Muscle layer of colon (tissue), 2 donors: ENCODE data around the gene DELE1.
"Not testable (repeated sequence)": the region's sequence is repeated elsewhere in the genome, so short reads cannot be mapped to it uniquely, and the experiment has no call there.

Source experiments
- H3K27ac ChIP-seq: one replicate; pipeline ENCODE4 v1.7.0; 2013; ENCODE audit warnings: low read depth, mild to moderate bottlenecking, low read length, moderate library complexity
- H3K27me3 ChIP-seq, 2 donors: one replicate each; pipeline ENCODE4 v1.7.0; 2013; ENCODE audit warnings: low read length in 2 of 2, mild to moderate bottlenecking in 2 of 2; ENCODE audit not compliant: insufficient read depth in 2 of 2, control insufficient read depth in 1 of 2
- H3K36me3 ChIP-seq: one replicate; pipeline ENCODE4 v1.7.0; 2013; ENCODE audit warnings: mild to moderate bottlenecking, low read length; ENCODE audit not compliant: insufficient read depth
- H3K4me1 ChIP-seq: one replicate; pipeline ENCODE4 v1.7.0; 2013; ENCODE audit warnings: mild to moderate bottlenecking, low read length; ENCODE audit not compliant: insufficient read depth
- H3K4me3 ChIP-seq, 2 donors: one replicate each; pipeline ENCODE4 v1.7.0; 2013; ENCODE audit warnings: low read length in 2 of 2, low read depth in 1 of 2, mild to moderate bottlenecking in 1 of 2, moderate library complexity in 1 of 2
- H3K9ac ChIP-seq: one replicate; pipeline ENCODE4 v1.7.0; 2013; ENCODE audit warnings: low read length
- H3K9me3 ChIP-seq: one replicate; pipeline ENCODE4 v1.7.0; 2013; ENCODE audit warnings: mild to moderate bottlenecking, low read length
- donor health status: abdominal sarcoma.
- donor health status: Adenocarcinoma of cecum.

The DELE1 gene

DNA sequence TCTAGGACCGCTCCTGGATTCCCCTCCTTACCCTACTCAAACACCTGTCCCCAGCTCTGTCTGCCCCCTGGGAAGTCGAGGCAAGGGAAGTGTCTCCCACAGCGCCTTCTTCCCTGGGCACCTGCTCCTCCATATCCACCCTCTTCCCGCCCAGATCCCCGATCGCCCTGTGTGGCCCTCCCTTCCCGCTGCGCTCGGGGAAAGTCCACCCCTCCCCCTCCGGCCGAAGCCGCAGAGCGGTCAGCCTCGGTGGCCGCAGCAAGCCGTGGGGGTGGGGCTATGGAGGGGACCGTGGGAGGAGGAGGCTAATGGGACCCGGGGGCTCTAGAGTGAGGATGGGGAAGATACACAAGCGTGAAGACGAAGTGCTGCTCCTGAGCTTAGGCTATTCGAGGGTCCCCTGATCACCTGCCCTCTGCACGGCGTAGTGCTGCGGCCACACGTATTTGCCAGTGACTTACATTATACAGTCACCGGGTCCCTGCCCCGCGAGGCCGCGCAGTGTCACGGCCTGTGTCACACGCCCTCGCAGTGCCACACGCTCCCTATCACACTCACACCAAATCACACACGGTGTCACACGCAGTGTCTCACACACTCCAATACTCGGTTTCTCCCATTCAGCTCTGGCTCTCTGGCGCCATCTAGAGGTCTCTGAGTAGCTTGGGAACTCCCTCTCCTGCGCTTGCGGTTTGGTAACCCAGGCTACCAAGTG, 44.8 kb upstream of the DELE1 start:
- Histone ChIP-seq H3K27ac (peak overlapping the region; percentile 55), H3K36me3 (no peaks in the 10 kb centered on the region), H3K4me3 (peak overlapping the region; percentile 51 to 82), H3K9ac (peak overlapping the region; percentile 45), H3K4me1 (peaks cover 18% of the 10 kb centered on the region), H3K27me3 (peaks cover 54 to 57% of the 10 kb centered on the region in 2 donors), H3K9me3 (no peaks in the 10 kb centered on the region)

DNA sequence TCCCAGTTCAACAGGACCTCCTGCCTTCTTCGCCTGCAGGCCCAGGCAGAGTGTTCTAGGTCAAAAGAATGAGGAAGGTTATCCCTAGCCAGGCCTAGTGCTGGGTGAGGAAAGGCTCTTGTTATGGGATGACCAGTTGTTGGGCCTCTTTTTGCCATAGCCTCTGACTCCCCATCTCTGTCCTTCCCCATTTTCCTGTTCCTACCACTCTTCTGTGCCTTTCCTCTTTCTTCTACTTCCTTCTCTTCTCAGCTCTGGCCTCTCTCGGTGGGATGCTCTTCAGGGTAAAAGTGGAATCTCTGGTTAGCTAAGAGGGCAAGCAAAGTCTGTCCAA, 44.3 kb upstream of the DELE1 start:
- Histone ChIP-seq H3K36me3 (no peaks in the 10 kb centered on the region), H3K4me3 (no peak overlapping the region), H3K9me3 (no peaks in the 10 kb centered on the region), H3K27ac (no peak overlapping the region), H3K27me3 (peaks cover 55 to 60% of the 10 kb centered on the region in 2 donors), H3K9ac (no peak overlapping the region), H3K4me1 (peaks cover 18% of the 10 kb centered on the region)

DNA sequence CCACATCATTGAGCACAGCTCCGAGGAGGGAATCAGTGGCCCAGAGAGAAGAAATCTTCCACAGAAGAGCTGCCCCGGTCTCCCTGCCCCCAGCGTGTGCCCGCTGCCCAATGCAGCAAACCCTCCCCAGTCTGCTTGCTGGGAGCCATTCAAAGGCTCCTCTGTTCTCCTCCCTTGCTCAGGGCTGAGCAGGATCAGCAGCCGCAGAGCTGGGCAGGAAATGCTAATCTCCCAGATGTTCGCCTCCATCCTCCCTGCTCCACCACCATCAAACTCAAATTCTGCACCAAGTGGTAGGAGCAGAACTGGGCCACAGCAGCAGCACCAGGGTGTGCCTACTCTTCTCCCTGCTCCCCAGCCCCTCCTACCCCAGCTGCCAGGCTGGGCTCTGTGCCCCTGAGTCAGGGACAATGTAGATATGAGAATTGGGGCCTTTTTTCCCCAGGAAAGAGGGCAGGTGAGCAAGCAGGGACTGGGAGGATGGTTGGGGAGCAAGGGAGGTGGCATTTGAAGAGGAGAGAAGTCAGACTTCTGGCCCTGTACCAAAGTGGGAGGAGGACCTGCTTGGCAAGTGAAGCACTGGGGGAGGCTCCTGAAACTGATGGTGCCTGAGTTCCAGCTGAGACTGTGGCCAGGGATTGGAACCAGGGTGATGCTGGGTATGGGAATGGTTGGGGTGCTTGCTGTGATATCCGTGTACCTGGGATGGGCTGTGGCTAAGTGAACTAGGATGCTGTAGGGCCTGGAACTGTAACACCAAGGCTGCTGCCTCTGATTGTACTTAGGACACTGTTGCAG, 43.5 kb upstream of the DELE1 start:
- H3K36me3 ChIP-seq = no peaks in the 10 kb centered on the region

DNA sequence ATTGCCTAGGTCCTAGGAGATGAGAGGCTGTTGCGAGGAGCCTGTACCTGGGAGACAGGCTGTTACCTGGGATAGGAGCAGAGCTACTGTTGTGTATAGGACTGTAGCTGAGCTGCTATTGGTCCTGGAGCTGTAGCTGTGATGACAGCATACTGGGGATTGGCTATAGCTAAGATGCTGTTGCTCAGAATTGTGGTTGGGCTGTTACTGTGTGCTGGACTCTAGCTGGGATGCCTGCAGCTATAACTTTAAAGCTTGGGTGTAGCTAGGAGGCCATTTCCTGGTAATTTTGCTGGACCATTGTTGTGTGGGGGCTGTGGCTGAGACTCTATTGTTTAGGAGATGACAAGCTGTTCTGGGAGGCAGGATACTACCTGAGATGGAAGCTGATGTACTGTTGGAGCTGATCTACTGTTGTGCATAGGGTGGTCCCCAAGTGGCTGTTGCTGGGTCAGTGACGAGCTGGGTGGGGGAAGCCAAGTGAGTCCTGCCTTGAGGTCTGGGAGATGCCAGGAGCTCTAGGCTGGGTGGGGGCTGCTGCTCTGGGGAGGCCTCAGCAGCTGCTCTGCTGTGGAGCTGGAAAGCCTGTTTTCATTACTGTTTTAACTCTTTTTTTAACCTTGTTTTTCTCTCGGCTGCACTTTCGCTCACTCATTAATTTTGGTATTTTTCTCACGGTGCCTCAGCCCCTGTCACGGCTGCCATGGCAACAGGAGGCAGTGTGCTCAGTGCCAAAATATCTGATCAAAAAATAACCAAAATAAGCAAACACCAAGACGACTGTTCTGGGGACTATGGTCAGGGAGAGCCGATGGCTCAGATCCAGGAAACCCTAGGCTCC, 42.5 kb upstream of the DELE1 start:
- no peak overlapping the region for H3K4me3 ChIP-seq
- H3K4me1 ChIP-seq = peaks cover 17% of the 10 kb centered on the region
- H3K9ac ChIP-seq = no peak overlapping the region
- H3K27ac ChIP-seq = no peak overlapping the region
- no peaks in the 10 kb centered on the region for H3K36me3 ChIP-seq
- peaks cover 43 to 53% of the 10 kb centered on the region in 2 donors for H3K27me3 ChIP-seq
- H3K9me3 ChIP-seq = no peaks in the 10 kb centered on the region

More for the DNA sequence above, 43.5 kb upstream of the DELE1 start:
- Histone ChIP-seq H3K27ac (no peak overlapping the region), H3K27me3 (peaks cover 53 to 58% of the 10 kb centered on the region in 2 donors), H3K9ac (no peak overlapping the region), H3K9me3 (no peaks in the 10 kb centered on the region), H3K4me3 (no peak overlapping the region), H3K4me1 (peaks cover 18% of the 10 kb centered on the region)

DNA sequence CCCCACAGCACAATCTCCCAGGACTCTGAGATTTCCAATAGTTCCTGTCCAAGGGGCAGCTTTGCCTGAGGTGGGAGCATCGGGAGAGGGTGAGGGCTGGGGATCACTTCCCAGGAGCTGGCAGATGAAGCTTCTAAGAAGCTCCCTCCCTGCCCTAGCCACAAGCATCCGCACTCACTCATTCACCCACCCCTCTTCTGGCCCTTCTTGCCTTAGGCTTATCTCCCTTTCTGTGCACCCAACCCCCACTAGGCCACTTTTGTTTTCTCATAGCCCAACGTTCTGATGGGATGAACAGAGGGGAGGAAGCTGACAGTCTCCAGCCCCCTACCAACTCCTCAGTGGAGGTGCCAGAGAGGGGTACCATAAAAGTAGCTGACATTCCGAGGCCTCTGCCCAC, 41.8 kb upstream of the DELE1 start:
- Histone ChIP-seq H3K27me3 (peaks cover 36 to 46% of the 10 kb centered on the region in 2 donors), H3K9ac (no peak overlapping the region), H3K4me1 (peaks cover 10% of the 10 kb centered on the region), H3K4me3 (no peak overlapping the region), H3K27ac (no peak overlapping the region), H3K9me3 (no peaks in the 10 kb centered on the region), H3K36me3 (no peaks in the 10 kb centered on the region)

DNA sequence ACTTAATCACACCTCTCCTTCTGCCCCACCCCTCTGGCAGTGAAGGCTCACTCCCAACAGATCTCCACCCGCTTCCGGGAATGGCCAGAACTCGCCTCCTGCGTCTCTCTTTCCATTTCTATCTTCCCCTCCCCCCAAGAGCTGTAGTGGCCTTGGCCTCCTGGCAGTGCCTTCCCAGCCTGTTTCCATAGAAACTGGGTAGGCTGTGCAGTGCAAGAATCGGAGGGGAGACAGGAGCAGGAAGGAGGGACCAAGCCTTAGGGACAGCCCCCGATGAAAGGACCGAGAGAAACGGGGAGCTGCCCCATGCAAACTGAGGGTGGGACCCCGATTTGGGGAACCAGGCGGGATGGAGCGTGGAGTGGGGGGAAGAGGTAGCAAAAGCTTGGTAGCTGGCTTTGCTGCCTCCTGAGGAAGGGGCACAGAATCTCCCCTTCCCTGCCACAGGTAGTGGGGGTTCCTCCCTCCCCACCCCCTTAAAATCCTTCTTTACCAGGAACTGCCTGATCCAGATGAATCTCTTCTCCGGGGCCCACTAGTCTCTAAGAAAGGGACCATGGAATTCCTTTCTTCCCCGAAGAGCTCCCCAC, 41.0 kb upstream of the DELE1 start:
- Histone ChIP-seq H3K9me3 (no peaks in the 10 kb centered on the region), H3K4me3 (no peak overlapping the region), H3K9ac (no peak overlapping the region), H3K27me3 (peaks cover 28 to 38% of the 10 kb centered on the region in 2 donors), H3K27ac (no peak overlapping the region), H3K4me1 (peaks cover 2% of the 10 kb centered on the region), H3K36me3 (no peaks in the 10 kb centered on the region)

DNA sequence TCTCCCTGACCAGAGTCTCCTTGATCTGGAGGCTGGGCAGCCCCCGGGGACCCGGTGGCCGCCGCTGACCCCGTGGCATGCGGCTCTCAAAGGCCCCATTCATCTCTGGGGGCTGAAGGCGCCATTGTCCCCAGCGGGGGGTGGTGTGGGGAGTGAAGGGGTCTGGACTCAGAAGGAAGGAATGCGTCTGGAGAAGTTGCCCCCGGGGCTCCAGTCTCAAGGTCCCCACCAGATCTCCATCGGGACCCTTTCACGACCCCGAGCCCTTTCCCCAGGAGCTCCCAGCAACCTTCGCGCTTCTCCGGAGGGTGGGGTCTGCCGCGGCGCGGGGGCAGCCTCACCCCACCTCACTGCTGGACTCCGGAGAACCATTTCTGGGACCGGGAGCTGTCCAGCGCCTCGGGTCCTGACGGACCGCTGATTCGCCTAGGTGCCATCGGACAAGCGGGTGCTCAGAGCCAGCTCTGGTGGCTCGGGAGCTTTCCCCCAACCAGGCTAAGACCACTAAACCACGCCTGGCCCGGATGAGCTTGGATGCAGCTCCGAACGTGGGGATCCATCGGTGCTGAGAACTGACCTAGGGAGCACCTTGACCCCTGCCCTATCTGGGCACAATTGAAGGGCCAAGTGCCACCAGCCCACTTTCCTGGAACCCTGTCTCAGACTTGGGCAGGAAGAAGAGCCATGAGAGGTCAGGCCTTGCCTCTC, 40.3 kb upstream of the DELE1 start:
- no peaks in the 10 kb centered on the region for H3K9me3 ChIP-seq
- no peaks in the 10 kb centered on the region for H3K4me1 ChIP-seq
- no peak overlapping the region for H3K27ac ChIP-seq
- no peak overlapping the region for H3K4me3 ChIP-seq
- H3K36me3 ChIP-seq = no peaks in the 10 kb centered on the region
- H3K27me3 ChIP-seq = peaks cover 25 to 36% of the 10 kb centered on the region in 2 donors
- H3K9ac ChIP-seq = no peak overlapping the region

DNA sequence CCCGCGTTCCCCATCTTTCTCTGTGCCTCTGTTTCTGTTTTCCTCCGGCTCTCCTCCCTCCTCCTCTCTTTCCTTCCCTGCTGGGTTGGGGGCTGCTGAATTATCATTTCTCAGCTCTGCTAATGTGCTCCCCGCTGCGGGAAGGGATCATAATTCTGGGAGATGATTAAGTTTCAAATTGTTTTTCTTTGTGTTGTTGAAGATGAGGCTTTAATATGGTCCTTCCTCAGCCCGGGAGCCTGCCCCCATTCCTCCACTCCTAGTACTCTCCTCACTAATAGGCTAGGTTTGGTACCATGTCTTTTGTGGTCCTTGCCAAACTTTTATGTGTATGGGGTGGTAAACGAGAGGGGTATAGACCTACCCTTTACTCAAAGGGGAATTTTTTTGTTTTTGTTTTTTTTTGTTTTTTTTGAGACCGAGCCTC, 39.8 kb upstream of the DELE1 start:
- Histone ChIP-seq H3K9ac (no peak overlapping the region), H3K27me3 (peaks cover 25 to 36% of the 10 kb centered on the region in 2 donors), H3K4me3 (no peak overlapping the region)

DNA sequence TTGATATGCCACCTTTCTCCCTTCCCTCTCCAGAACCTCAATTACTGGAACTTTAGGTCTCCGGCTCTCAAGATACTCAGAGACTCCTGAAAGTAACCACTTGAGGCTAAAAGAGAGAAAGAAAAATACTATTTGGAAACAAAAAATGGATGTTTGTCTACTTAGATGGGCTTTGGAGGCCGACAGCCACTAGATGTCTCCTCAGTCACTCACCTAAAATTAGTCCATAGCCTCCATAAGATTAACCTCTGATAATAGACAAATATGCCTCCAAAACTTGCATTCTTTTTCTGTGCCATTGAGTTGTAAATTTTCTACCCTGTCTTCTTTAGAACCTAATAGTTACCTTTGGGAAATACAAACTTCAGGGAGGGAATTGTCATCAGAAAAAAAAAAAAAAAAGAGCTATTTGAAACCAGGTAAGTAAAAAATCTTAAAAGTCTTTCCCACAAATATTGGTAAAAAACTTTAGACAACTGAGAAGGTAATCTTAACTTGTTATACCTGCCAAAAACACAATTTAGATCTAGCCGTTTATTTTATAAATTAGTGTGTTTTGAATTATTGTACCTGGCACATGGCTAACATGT, 34.3 kb upstream of the DELE1 start:
- no peak overlapping the region for H3K4me3 ChIP-seq
- no peaks in the 10 kb centered on the region for H3K4me1 ChIP-seq
- H3K27ac ChIP-seq = no peak overlapping the region
- H3K27me3 ChIP-seq = peaks cover 0 to 8% of the 10 kb centered on the region in 2 donors
- H3K9me3 ChIP-seq = no peaks in the 10 kb centered on the region
- H3K36me3 ChIP-seq = no peaks in the 10 kb centered on the region
- H3K9ac ChIP-seq = no peak overlapping the region

More for the DNA sequence above, 39.8 kb upstream of the DELE1 start:
- H3K9me3 ChIP-seq = no peaks in the 10 kb centered on the region
- no peaks in the 10 kb centered on the region for H3K4me1 ChIP-seq
- H3K36me3 ChIP-seq = no peaks in the 10 kb centered on the region
- H3K27ac ChIP-seq = no peak overlapping the region

DNA sequence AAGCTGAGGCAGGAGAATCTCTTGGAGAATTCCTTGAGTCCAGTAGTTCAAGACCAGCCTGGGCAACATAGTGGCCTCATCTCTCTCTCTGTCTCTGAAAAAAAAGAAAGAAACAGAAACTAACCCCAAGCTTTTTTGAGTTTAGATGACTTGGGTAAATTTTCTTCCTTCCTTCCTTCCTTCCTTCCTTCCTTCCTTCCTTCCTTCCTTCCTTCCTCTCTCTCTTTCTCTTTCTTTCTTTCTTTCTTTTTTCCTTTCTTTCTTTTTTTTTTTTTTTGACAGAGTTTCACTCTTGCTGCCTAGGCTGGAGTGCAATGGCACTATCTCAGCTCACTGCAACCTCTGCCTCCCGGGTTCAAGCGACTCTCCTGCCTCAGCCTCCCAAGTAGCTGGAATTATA, 33.2 kb upstream of the DELE1 start:
- not testable (repeated sequence) for H3K4me1 ChIP-seq, H3K27me3 ChIP-seq, H3K9me3 ChIP-seq, H3K4me3 ChIP-seq, H3K36me3 ChIP-seq, H3K9ac ChIP-seq, H3K27ac ChIP-seq
